Naive thymus-derived CD4-positive, alpha-beta T cell (primary cell): Measurements from ENCODE around the gene DENND1A. TPM values are rescaled to one million over a fixed set of nuclear protein-coding genes. Genes with fewer than 3 reads are reported as not detected.

Experiments
- ATAC-seq: fragments of 150-1000 bp; cut with Tn5 transposase; 2 replicates; pipeline ENCODE4 v1.10.0; 2021; ENCODE audit warnings: mild to moderate bottlenecking, moderate library complexity
- CTCF ChIA-PET: fragments of 350-600 bp; sonication (Branson Sonifier 250); formaldehyde crosslinking; loops from one replicate; lab custom pipeline; 2021; ENCODE audit warnings: antibody characterized with exemption; lab: Charles Lee
- POLR2A ChIA-PET: fragments of 350-600 bp; sonication (Branson Sonifier 250); formaldehyde crosslinking; loops from one replicate; lab custom pipeline; 2021; ENCODE audit warnings: antibody characterized with exemption, inconsistent platforms; lab: Charles Lee
- DNase-seq, 9 donors: peaks; one replicate each; pipeline versions ENCODE4 v3.0.0 to v3.0.0-alpha.2; 2020 to 2022; ENCODE audit warnings: mixed read lengths in 1 of 9
- H3K27ac ChIP-seq: one replicate; pipeline ENCODE4 v1.7.0; 2013; ENCODE audit warnings: mild to moderate bottlenecking, low read depth, low read length, moderate library complexity
- H3K27me3 ChIP-seq, 2 donors: one replicate each; pipeline ENCODE4 v1.7.0; 2013; ENCODE audit warnings: low read length in 2 of 2, mild to moderate bottlenecking in 2 of 2, moderate library complexity in 2 of 2; ENCODE audit not compliant: control insufficient read depth in 2 of 2, insufficient read depth in 2 of 2
- H3K36me3 ChIP-seq, 3 experiments: 1 replicate in 2 of 3; 2 replicates in 1 of 3; pipeline ENCODE4 v1.7.0; 2013; ENCODE audit warnings: low read length in 3 of 3, mild to moderate bottlenecking in 3 of 3, moderate library complexity in 1 of 3; ENCODE audit not compliant: insufficient read depth in 3 of 3, control insufficient read depth in 2 of 3
- H3K4me1 ChIP-seq, 2 donors: one replicate each; pipeline ENCODE4 v1.7.0; 2013; ENCODE audit warnings: low read length in 2 of 2, mild to moderate bottlenecking in 2 of 2, moderate library complexity in 1 of 2; ENCODE audit not compliant: control insufficient read depth in 2 of 2, insufficient read depth in 2 of 2
- H3K4me3 ChIP-seq: 2 replicates; pipeline ENCODE4 v1.7.0; 2013; ENCODE audit warnings: mild to moderate bottlenecking, low read length
- H3K9me3 ChIP-seq, 3 experiments: 1 replicate in 2 of 3; 2 replicates in 1 of 3; pipeline ENCODE4 v1.7.0; 2013; ENCODE audit warnings: low read length in 3 of 3; ENCODE audit not compliant: control insufficient read depth in 2 of 3
- H3K27ac Mint-ChIP-seq, 9 donors: one replicate each; pipeline ENCODE4 v1.8.0; 2020 to 2022; ENCODE audit warnings: mixed read lengths in 9 of 9, mild to moderate bottlenecking in 8 of 9, moderate library complexity in 5 of 9, inconsistent platforms in 2 of 9
- H3K27me3 Mint-ChIP-seq, 5 donors: one replicate each; pipeline ENCODE4 v1.8.0; 2021 to 2022; ENCODE audit warnings: mixed read lengths in 5 of 5, mild to moderate bottlenecking in 1 of 5
- H3K36me3 Mint-ChIP-seq, 5 donors: one replicate each; pipeline ENCODE4 v1.8.0; 2020 to 2022; ENCODE audit warnings: mixed read lengths in 5 of 5, mild to moderate bottlenecking in 3 of 5, inconsistent platforms in 1 of 5
- H3K4me1 Mint-ChIP-seq, 7 donors: one replicate each; pipeline ENCODE4 v1.8.0; 2020 to 2022; ENCODE audit warnings: mixed read lengths in 7 of 7, mild to moderate bottlenecking in 3 of 7, inconsistent platforms in 1 of 7
- H3K4me3 Mint-ChIP-seq, 10 donors: one replicate each; pipeline ENCODE4 v1.8.0; 2020 to 2022; ENCODE audit warnings: mild to moderate bottlenecking in 10 of 10, mixed read lengths in 10 of 10, moderate library complexity in 6 of 10, inconsistent platforms in 2 of 10
- H3K9me3 Mint-ChIP-seq, 11 donors: one replicate each; pipeline ENCODE4 v1.8.0; 2020 to 2022; ENCODE audit warnings: mixed read lengths in 11 of 11, mild to moderate bottlenecking in 4 of 11, inconsistent platforms in 1 of 11, moderate library complexity in 1 of 11
- intact Hi-C, 2 donors: fragments of 100-400 bp; cut with micrococcal nuclease; formaldehyde crosslinking; loops; one replicate each; pipeline ENCODE4 v1.15.1; 2023
- polyA plus RNA-seq, 2 donors: library from polyadenylated mRNA; unstranded; fragments of 300-500 nt; fragmentation: Illumina TruSeq; gene quantifications; one replicate each; pipeline ENCODE4 v1.2.3, GENCODE V29; 2021
- total RNA-seq, 6 experiments: library from RNA in 5 of 6; stranded (reverse) in 5 of 6; gene quantifications; 1 replicate in 5 of 6; 2 replicates in 1 of 6; pipeline ENCODE4 v1.2.3 and lab custom pipeline; 2021 to 2026

DENND1A gene
- total and polyA plus RNA-seq, 7 experiments from 2014 or later: 4.6 to 41.1 (median 16.5) TPM

DNA sequence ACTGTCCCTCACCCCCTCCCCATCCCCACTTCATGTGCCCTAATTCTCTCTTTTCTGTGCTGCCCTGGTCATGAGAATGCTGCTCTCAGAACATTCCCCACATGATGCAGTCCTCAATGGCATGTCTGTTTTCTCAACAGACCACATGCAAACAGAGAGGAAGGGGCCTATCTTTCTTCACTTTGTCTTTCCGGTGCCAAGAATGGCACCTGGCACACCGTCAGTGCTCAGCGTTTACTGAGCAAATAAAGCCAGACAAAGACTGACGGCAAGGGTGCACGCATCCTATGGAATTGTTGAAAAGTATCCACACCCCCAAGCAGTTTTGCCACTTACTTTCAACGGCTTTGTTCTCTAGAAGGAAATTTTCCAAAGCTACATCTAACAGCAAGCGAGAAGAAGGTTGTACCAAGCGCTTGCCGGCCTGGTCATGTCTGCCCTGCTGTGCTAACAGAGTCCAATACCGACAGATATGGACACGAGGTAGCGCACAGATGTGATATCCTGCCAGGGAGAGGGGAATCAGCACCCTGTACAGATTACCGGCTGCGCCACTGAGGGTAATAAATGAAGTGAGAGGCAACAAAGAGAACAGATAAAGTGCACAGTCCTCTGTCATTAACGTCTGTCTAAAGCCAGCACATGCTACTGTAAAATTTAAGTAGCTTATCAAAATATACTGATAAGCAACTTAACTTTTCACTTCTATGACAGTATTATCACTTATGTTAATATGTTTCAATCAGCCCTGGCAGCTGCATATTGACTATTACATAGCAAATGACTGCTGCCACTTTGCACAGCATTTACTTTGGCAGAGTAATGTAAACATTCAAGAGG, 251.7 kb downstream of the DENND1A start:
- peaks cover 1 to 18% (median 12%) of the 10 kb centered on the region in 11 donors for H3K9me3 Mint-ChIP-seq
- Histone ChIP-seq H3K27ac (no peak overlapping the region), H3K4me3 (no peak overlapping the region), H3K27me3 (no peaks in the 10 kb centered on the region), H3K9me3 (no peaks in the 10 kb centered on the region), H3K36me3 (no peaks in the 10 kb centered on the region), H3K4me1 (no peaks in the 10 kb centered on the region)
- intact Hi-C loops: no loop called here
- no peak overlapping the region for H3K27ac Mint-ChIP-seq
- H3K4me1 Mint-ChIP-seq: peaks cover 5 to 27% (median 13%) of the 10 kb centered on the region in 7 donors
- H3K36me3 Mint-ChIP-seq: peaks cover 10 to 81% (median 30%) of the 10 kb centered on the region in 5 donors
- ChIA-PET CTCF (no interaction called here), POLR2A (no interaction called here)
- no peak for DNase-seq
- no peaks in the 10 kb centered on the region for H3K27me3 Mint-ChIP-seq
- no peak for ATAC-seq
- H3K4me3 Mint-ChIP-seq: no peak overlapping the region

DNA sequence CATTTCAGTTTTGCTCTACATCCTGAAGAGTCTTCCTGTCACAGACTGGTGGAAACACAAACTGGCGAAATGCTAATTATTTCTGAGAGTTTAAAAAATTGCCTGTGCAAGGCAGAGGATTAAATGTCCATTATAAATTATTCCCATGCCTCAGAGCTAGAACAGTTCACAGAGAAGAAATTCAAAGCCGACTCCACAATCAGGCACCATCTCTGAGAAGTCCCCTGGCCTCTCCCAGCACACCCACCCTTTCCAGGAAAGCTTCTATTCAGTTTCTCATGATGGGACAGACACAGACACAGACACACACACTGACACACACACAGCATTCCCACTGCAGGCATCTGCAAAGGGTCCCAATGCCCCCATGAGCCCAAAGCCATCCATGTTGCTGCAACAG, 253.1 kb downstream of the DENND1A start:
- CTCF ChIA-PET: no interaction called here
- Mint-ChIP-seq H3K27ac (peak overlapping the region in 1 of 9 donors; percentile 44), H3K9me3 (peaks cover 3 to 29% (median 16%) of the 10 kb centered on the region in 11 donors)

DNA sequence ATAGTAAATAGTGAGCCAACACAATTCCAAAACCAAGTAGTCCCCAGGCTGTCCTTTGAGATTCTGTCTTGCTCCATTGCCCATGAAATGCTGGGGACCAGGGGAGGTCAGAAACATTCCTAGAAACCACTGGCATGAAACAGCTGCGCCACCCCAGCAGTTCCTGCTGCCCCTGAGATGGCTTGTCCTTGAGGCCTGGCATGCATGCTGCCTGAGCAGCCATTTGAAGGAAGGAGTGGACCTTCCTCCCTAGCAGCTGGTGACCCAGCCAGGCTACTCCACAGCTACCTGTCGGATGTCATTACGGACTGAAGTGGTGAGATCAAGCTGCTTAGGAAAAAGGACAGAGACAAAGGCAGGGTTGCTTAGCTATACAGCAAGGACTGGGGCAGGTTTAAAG, 260.6 kb downstream of the DENND1A start:
- no peaks in the 10 kb centered on the region for H3K27me3 Mint-ChIP-seq
- ChIA-PET POLR2A (no interaction called here), CTCF (no interaction called here)
- DNase-seq (no peak), ATAC-seq (no peak)
- no peaks in the 10 kb centered on the region for H3K4me1 Mint-ChIP-seq
- Histone ChIP-seq H3K4me1 (no peaks in the 10 kb centered on the region), H3K9me3 (peaks cover 0 to 4% (median 0%) of the 10 kb centered on the region in 3 experiments), H3K4me3 (no peak overlapping the region), H3K36me3 (peaks cover 0 to 6% (median 4%) of the 10 kb centered on the region in 3 experiments), H3K27me3 (no peaks in the 10 kb centered on the region), H3K27ac (no peak overlapping the region)
- H3K36me3 Mint-ChIP-seq: peaks cover 26 to 93% (median 91%) of the 10 kb centered on the region in 5 donors
- no peak overlapping the region for H3K27ac Mint-ChIP-seq
- peaks cover 10 to 50% (median 23%) of the 10 kb centered on the region in 11 donors for H3K9me3 Mint-ChIP-seq
- intact Hi-C loops: no loop called here
- no peak overlapping the region for H3K4me3 Mint-ChIP-seq

More for the DNA sequence above, 253.1 kb downstream of the DENND1A start:
- Mint-ChIP-seq H3K36me3 (peaks cover 14 to 82% (median 34%) of the 10 kb centered on the region in 5 donors), H3K27me3 (no peaks in the 10 kb centered on the region), H3K4me3 (no peak overlapping the region), H3K4me1 (peaks cover 5 to 22% (median 13%) of the 10 kb centered on the region in 7 donors)
- POLR2A ChIA-PET: no interaction called here
- Histone ChIP-seq H3K27ac (no peak overlapping the region), H3K36me3 (no peaks in the 10 kb centered on the region), H3K27me3 (no peaks in the 10 kb centered on the region), H3K4me3 (no peak overlapping the region), H3K9me3 (no peaks in the 10 kb centered on the region), H3K4me1 (no peaks in the 10 kb centered on the region)
- ATAC-seq (no peak), DNase-seq (no peak)
- intact Hi-C loops: no loop called here

DNA sequence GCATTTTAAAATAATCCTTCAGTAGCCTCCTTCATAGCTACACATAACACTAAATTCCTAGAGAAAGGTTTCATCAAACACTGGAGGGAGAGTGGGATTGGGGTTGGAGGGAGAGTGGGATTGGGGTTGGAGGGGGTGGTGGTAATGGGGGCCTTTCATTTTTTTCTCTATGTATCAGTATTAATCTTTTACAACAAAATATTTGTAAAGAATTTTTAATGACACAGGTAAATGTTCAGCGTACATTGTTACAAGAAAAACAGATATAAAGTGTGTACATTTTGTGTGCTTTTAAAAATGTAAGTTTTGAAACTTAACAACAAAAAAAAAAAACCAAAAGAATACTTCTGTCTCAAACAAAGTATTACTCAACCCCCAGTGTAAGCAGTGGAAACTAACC, 266.4 kb downstream of the DENND1A start:
- no peak overlapping the region for H3K27ac Mint-ChIP-seq
- intact Hi-C loops: no loop called here
- POLR2A ChIA-PET: no interaction called here

DNA sequence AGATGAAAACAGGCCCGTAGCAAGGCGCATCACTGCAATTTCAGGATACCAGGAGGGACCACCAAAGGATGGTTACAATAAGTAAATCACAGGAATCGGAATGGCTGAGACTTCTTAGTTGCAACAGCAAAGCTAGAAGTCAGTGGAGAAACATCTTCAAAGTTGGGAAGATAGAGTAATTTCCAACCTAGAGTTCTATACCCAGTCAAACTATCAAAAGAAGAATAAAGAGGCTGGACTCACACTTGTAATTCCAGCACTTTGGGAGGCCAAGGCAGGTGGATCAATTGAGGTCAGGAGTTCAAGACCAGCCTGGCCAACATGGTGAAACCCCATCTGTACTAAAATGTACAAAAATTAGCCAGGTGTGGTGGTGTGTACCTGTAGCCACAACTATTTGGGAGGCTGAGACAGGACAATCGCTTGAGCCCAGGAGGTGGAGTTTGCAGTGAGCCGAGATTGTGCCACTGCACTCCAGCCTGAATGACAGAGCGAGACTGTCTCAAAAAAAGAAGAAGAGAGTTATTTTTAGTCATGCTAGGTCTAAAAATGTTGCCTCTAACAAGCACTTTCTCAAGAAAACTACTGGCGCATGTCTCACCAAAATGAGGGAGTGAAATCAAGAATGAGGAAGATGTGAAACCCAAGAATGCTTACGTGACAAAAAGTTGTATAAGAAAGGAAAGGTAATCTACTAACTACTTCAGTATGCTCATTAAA, 267.7 kb downstream of the DENND1A start:
- no peak overlapping the region for H3K4me3 Mint-ChIP-seq
- peaks cover 7 to 53% (median 28%) of the 10 kb centered on the region in 11 donors for H3K9me3 Mint-ChIP-seq
- peaks cover 0 to 4% (median 0%) of the 10 kb centered on the region in 3 experiments for H3K9me3 ChIP-seq
- POLR2A ChIA-PET: no interaction called here
- no peak overlapping the region for H3K27ac ChIP-seq
- no peaks in the 10 kb centered on the region for H3K4me1 ChIP-seq
- DNase-seq (no peak), ATAC-seq (no peak)
- intact Hi-C loops: no loop called here
- peaks cover 0 to 3% (median 0%) of the 10 kb centered on the region in 3 experiments for H3K36me3 ChIP-seq
- peaks cover 26 to 64% (median 60%) of the 10 kb centered on the region in 5 donors for H3K36me3 Mint-ChIP-seq
- CTCF ChIA-PET: no interaction called here
- H3K27ac Mint-ChIP-seq: no peak overlapping the region
- peaks cover 0 to 2% (median 0%) of the 10 kb centered on the region in 7 donors for H3K4me1 Mint-ChIP-seq
- H3K27me3 Mint-ChIP-seq: no peaks in the 10 kb centered on the region
- H3K27me3 ChIP-seq: no peaks in the 10 kb centered on the region
- H3K4me3 ChIP-seq: no peak overlapping the region

More for the DNA sequence above, 266.4 kb downstream of the DENND1A start:
- Histone ChIP-seq H3K27me3 (no peaks in the 10 kb centered on the region), H3K36me3 (peaks cover 0 to 4% (median 0%) of the 10 kb centered on the region in 3 experiments), H3K9me3 (peaks cover 0 to 4% (median 0%) of the 10 kb centered on the region in 3 experiments), H3K27ac (no peak overlapping the region), H3K4me1 (no peaks in the 10 kb centered on the region), H3K4me3 (no peak overlapping the region)
- ATAC-seq: no peak
- CTCF ChIA-PET: no interaction called here
- no peaks in the 10 kb centered on the region for H3K27me3 Mint-ChIP-seq
- H3K4me1 Mint-ChIP-seq: peaks cover 0 to 2% (median 0%) of the 10 kb centered on the region in 7 donors
- peaks cover 8 to 53% (median 32%) of the 10 kb centered on the region in 11 donors for H3K9me3 Mint-ChIP-seq
- DNase-seq: no peak
- no peak overlapping the region for H3K4me3 Mint-ChIP-seq
- peaks cover 34 to 75% (median 69%) of the 10 kb centered on the region in 5 donors for H3K36me3 Mint-ChIP-seq

DNA sequence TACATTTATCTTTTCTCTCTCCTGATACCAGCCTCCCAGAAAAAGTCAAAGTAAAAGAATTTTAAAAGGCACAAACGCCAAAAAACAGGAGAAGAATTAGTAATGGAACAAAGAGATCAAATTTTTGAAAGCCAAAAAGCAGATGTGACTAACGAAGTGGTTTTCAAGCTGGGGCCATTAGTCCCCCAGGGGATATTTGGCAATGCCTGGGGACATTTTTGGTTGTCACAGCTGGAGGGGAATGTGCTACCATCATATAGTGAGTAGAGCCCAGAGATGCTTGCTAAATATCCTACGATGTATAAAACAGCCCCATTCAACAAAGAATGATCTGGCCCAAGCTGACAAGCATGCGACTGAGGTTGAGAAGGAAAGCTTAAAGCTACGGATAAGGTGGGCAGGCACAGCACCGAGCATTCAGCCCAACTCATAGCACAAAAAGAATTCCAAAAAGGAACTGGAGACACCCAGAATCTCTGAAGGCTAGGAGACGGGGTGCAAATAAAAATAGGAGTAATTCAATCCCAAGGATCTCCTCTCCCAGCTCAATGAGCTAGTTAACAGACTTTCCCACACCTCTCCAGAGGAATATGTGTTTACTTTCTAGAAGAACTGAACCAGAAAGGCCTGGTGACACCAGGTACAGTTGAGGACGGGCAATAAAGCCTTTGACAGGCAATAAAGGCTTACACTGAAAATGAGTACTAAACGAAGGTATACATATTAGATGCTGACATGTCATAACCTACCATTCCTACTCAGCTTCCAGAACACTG, 269.0 kb downstream of the DENND1A start:
- DNase-seq (no peak), ATAC-seq (no peak)
- H3K9me3 Mint-ChIP-seq: peaks cover 5 to 41% (median 28%) of the 10 kb centered on the region in 11 donors
- peak overlapping the region in 1 of 10 donors; percentile 5 for H3K4me3 Mint-ChIP-seq
- peaks cover 0 to 2% (median 0%) of the 10 kb centered on the region in 7 donors for H3K4me1 Mint-ChIP-seq
- intact Hi-C loops: no loop called here
- H3K27me3 Mint-ChIP-seq: no peaks in the 10 kb centered on the region
- Histone ChIP-seq H3K4me1 (no peaks in the 10 kb centered on the region), H3K27me3 (no peaks in the 10 kb centered on the region), H3K36me3 (no peaks in the 10 kb centered on the region), H3K27ac (no peak overlapping the region), H3K9me3 (peaks cover 0 to 4% (median 0%) of the 10 kb centered on the region in 3 experiments), H3K4me3 (no peak overlapping the region)
- ChIA-PET CTCF (no interaction called here), POLR2A (no interaction called here)
- H3K36me3 Mint-ChIP-seq: peaks cover 22 to 58% (median 49%) of the 10 kb centered on the region in 5 donors
- H3K27ac Mint-ChIP-seq: no peak overlapping the region
